ENCODE data around the gene HIVEP1.

The HIVEP1 gene

GRCh38 chr6:11996751-11997150, 15.4 kb upstream of the HIVEP1 start:
- DNase-seq (ENCODE audit: low read depth) = no peak
- TF ChIP-seq MYC (IDR thresholded peaks at IDR 0.05; ENCODE audit: low read depth, low read length) = no peak
- no peak for TF ChIP-seq CTCF (IDR thresholded peaks at IDR 0.05; ENCODE audit: low read depth, low read length)
- no peak for TF ChIP-seq MAX (IDR thresholded peaks at IDR 0.05; ENCODE audit: low read depth, low read length)
- TF ChIP-seq POLR2A (IDR thresholded peaks at IDR 0.05; ENCODE audit: extremely low read depth, insufficient read length) = no peak
- H3K4me3 ChIP-seq (ENCODE audit: low read depth, low read length) = no peak overlapping the region

GRCh38 chr6:11999246-11999645, 12.9 kb upstream of the HIVEP1 start:
- H3K4me3 ChIP-seq (ENCODE audit: low read depth, low read length) = no peak overlapping the region
- DNase-seq (ENCODE audit: low read depth) = no peak
- TF ChIP-seq POLR2A (IDR thresholded peaks at IDR 0.05; ENCODE audit: extremely low read depth, insufficient read length) (no peak), CTCF (IDR thresholded peaks at IDR 0.05; ENCODE audit: low read depth, low read length) (no peak), MAX (IDR thresholded peaks at IDR 0.05; ENCODE audit: low read depth, low read length) (no peak), MYC (IDR thresholded peaks at IDR 0.05; ENCODE audit: low read depth, low read length) (no peak)

GRCh38 chr6:12000174-12000573, 11.9 kb upstream of the HIVEP1 start:
- H3K4me3 ChIP-seq (ENCODE audit: low read depth, low read length) = no peak overlapping the region
- TF ChIP-seq MYC (IDR thresholded peaks at IDR 0.05; ENCODE audit: low read depth, low read length) (no peak), CTCF (IDR thresholded peaks at IDR 0.05; ENCODE audit: low read depth, low read length) (no peak), MAX (IDR thresholded peaks at IDR 0.05; ENCODE audit: low read depth, low read length) (no peak), POLR2A (IDR thresholded peaks at IDR 0.05; ENCODE audit: extremely low read depth, insufficient read length) (no peak)
- no peak for DNase-seq (ENCODE audit: low read depth)

GRCh38 chr6:12001004-12001705, 11.0 kb upstream of the HIVEP1 start:
- no peak overlapping the region for H3K4me3 ChIP-seq (ENCODE audit: low read depth, low read length)
- TF ChIP-seq CTCF (IDR thresholded peaks at IDR 0.05; ENCODE audit: low read depth, low read length) = no peak
- TF ChIP-seq MYC (IDR thresholded peaks at IDR 0.05; ENCODE audit: low read depth, low read length) = no peak
- no peak for TF ChIP-seq POLR2A (IDR thresholded peaks at IDR 0.05; ENCODE audit: extremely low read depth, insufficient read length)
- TF ChIP-seq MAX (IDR thresholded peaks at IDR 0.05; ENCODE audit: low read depth, low read length) = no peak
- DNase-seq (ENCODE audit: low read depth) = no peak

- no peak for DNase-seq (ENCODE audit: low read depth)
- H3K4me3 ChIP-seq (ENCODE audit: low read depth, low read length) = no peak overlapping the region
- TF ChIP-seq MAX (IDR thresholded peaks at IDR 0.05; ENCODE audit: low read depth, low read length) (no peak), CTCF (IDR thresholded peaks at IDR 0.05; ENCODE audit: low read depth, low read length) (no peak), POLR2A (IDR thresholded peaks at IDR 0.05; ENCODE audit: extremely low read depth, insufficient read length) (no peak), MYC (IDR thresholded peaks at IDR 0.05; ENCODE audit: low read depth, low read length) (no peak)
These were observed 10.2 kb upstream of the HIVEP1 start for GRCh38 chr6:12001706-12002435.

Data from NB4 (cell line).